ENCODE results near the gene CMIP.

CMIP gene

DNA sequence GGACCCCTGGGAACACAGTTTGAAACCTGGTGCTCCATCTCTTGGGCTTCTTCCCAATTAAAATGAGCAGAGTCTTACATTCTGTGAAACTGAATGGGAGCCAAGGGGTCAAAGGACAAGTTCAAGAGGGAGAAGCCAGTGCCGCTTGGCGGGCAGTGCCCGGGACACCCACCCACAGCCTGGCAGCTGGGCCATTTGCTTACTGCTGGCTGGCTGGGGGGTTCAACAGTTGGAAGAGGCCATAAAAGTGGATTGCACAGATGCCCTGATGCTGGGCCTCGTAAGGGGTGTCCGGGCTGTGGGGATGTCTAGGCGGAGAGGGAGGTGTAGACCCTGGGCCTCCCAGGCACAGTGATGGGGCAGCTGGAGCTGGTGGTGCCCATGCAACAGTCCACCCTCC is 52.1 kb downstream of the CMIP start:
- DNase-seq = no peak

DNA sequence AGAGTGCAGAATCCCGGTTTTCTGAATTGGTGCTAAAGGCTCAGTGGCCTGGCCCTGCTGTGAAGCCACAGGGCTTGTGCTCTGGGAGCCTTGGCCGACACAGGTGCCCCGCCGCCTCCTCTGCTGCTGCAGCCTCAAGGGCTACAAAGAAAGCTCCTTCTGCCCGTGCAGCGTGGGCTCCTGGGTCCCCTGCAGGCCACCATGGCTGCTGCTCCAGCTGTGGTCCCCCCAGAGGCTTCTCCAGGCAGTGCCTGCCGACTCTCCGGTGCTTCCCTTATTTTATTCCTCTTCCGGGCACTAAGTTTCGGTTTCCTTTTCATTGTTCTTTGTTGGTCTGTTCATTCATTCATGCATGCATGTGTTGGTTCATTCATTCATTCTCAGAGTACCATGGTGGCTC is 53.1 kb downstream of the CMIP start:
- no peak for DNase-seq

DNA sequence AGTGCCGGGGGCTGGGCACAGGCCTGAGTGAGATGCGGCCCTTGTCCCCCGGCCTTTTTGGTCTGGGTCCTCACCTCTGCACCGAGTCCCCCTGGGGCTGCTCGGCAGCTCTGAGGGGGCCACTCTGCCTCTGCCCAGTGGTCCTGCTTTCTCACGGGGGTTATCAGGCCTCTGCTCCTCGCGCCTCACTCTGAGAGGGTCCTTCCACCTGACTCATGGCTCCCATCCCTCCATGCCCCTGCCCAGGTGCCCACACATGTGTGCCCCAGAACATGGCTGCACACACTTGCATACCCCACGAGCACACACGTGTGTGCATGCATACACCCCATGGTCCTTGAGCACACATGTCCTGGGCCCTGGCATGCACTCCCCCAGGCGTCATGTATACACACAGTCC is 53.7 kb downstream of the CMIP start:
- DNase-seq = no peak

DNA sequence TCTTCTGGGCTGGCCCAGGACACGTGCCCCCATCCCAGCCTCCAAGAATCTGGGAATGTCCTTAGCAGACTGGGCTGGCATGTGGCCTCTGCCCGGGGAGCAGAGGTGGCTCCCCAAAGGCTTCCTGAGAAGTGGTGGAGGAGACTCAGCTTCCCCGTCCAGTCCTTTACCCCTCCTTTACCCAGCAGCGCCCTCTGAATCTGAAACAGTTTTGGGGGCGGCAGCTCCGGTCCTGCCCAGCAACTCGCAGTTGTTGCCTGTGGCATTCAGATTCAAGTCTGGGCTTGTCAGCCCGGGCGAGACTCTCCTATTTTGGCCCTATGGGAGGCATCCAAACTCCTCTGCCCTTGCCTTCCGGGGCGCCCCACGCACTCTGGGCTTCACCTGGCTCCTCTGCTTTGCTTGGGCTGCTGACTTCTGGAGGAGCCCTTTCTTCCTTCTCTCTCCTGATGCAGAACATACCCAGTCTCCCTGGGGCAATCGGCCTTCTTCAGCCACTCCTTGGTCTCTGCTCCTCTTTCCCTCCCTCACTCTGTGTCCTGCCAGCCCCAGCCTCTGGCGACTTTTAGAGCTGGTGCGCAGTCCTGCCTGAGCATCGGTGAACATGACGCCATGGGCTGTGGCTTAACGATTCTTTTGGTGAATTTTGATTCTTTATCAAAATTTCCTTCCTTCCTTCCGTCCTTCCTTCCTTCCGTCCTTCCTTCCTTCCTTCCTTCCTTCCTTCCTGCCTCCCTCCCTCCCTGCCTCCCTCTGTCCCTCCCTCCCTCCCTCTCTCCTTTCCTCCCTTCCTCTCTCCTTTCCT is 55.2 kb downstream of the CMIP start:
- no peak for DNase-seq

DNA sequence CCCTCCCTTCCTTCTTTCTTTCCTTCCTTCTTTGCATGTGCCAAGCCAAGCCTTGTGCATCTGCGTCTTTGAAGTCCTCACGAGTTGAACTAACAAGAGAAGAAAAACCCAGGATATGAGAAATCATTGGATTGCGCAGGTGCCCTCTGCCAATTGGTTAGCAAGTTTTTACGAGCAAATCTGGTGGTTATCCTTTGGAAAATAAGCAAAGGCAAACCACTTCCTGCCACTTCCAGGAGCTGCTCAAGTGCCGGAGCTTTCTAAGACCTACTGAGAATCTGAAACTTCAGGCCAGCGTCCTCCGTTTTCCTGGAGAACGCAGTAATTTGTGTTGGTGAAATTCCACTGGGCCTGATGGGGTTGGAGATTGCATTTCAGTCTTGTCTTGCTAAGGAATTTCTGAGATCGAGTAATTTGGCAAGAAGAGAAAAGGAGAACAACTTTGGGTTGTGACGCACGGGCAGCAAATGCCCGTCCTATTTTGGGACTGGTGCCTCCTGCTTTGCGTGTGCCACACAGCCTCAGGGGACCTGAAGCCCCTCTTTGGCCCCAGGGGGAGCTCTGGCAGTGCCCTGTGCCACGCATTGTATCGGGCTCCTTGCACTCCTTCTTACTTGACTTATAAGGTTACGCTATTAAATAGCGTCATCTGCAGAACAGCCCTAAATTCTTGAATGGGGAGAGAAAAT is 56.4 kb downstream of the CMIP start:
- no peak for DNase-seq

DNA sequence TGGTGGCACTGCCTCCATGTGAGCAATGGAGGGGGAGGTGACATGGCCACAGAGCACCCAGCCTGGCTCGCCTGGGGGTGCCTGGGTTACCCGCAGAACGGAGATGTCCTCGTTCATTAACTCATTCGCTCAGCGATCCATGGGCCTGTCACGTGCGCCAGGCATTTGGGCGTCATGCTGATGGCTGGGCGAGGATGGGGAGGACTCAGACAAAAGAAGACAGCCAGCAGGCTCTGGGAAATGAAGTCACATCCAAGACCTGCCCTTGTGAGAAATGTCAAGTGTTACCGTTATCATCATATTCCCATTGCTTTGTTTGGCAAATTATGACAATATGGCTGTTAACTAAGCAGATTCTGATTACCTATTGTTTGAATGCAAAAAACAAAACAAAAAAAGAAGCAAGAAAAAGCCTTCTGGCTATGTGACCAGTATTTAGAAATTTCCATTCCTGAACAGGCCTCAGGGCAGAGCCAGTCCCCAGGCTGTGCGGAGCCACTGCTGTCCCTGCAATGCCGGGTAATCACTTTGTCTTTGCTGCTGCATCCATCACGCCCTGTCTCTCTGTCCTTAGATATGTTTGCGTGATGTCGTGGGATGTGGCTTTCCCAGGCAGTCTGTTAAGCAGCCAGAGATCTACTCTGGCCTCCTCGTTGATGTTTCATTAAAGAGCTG is 57.9 kb downstream of the CMIP start:
- no peak for DNase-seq

DNA sequence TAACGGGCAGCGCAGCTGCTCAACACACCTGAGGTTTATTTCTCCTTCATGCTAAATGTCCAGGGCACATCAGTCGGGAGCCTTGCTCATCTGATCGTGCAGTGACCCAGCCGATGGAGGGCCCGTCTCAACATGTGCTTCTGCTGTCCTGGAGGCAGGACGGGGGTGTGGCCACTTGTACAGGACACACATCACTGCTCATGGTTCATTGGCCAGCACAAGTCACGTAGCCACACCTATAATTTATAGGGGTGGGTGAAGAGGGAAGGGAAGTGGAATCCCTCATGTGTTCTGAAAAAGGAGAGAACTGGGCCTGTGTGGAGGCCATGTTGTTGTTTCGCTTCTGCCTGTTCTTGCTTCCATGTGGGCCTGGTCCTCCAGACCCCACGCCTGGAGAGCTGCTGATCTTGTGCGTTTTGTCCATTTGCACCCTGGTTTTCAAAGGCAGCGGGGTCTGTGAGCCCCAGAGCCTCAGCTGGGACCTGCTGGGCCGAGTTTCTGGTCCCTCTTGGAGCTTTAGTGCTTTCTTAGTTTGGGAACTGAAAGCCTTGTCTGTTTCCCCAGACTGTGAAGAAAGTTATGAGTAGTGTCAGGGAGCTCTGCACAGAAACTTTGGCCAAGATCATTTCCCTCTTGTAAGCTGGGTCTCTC is 60.5 kb downstream of the CMIP start:
- no peak for DNase-seq

DNA sequence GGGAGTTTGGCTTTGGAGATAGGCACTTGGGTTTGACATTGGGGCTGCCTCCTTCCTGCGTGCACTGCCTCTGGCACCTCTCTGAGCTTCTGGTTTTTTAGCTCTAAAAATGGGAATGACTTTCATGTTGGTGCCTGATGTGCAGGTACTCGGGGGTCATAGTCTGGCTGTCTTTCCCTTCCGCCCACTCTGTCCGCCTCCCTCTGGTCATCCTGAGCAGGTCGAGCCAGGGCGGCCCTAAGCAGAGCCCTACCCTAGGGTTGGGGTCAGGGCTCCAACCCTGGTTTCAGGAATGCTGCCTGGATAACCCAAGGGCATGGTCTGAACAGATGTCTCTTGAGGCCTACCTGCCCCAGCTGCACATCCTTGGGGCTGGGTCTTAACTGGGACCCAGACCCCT is 64.8 kb downstream of the CMIP start:
- DNase-seq = no peak

DNA sequence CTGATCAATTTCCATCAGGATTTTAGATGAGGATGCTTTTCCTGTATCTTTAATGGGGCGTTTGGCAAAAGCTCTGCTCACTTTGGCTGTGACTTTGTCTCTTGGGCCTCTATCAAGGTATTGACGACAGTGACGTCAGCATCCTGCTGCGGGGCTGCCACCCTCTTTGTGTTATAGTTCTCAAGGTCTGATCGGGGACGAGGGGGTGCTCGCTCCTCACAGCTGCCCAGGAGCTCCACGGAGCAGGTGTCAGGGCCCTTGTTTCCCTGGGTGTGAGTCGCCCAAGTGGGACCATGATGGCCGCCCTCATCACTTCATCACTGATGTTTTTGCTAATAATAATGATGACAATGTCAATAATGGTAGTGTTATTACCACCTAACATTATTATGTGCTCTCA is 65.4 kb downstream of the CMIP start:
- DNase-seq = no peak

DNA sequence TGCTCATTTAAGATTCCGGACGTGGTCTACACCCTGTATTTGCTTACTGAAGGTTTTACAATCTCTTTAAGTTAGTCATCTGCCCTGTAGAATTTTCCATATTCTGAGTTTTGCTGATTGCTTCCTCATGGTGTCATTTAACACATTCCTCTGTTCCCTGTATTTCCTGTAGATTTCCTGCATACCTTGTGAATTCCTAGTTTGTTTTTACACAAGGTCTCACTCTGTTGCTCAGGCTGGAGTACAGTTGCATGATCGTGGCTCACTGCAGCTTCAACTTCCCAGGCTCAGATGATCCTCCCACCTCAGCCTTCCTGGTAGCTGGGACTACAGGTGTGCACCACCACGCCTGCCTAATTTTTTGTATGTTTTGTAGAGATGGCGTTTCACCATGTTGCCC is 66.8 kb downstream of the CMIP start:
- no peak for DNase-seq

DNA sequence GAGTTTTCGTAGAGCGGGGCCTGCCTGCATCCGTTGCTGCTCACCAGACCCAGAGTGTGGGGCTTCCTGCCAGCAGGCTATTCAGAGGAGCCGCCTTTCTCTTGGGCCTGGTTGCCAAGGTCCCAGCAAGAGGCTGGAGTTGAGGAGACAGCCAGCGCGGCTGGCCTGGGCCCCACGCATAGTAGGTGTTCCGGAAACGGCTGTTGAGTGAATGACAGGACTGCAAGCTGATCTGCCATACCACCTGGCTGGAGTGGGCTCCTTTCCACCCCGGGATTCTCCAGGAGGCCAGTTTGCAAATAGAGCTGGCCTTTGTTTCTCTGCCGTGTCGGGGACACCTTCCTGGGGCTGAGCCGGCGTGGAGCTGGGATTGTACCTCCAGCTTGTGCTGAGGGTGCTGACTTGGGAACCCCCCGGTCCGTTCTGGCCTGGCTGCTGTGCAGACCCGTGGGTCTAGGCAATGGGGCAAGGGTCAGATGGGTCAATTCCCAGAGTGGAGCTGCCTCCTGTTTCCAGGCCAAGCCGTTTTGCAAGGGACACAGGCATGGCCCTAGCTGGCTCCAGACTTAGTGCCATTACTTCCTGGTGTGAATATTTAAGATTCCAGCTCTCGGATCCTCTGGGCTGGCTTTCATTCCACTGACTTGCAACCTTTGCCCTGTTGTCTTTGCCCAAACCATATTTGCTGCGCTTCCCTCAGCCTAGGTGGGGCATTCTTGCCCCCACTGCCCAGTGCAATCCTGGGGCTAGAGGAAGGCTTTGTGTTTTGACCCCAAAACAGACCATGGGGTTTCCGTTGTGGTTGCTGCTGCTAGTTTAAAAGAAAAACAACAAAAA is 68.8 kb downstream of the CMIP start:
- no peak for DNase-seq

DNA sequence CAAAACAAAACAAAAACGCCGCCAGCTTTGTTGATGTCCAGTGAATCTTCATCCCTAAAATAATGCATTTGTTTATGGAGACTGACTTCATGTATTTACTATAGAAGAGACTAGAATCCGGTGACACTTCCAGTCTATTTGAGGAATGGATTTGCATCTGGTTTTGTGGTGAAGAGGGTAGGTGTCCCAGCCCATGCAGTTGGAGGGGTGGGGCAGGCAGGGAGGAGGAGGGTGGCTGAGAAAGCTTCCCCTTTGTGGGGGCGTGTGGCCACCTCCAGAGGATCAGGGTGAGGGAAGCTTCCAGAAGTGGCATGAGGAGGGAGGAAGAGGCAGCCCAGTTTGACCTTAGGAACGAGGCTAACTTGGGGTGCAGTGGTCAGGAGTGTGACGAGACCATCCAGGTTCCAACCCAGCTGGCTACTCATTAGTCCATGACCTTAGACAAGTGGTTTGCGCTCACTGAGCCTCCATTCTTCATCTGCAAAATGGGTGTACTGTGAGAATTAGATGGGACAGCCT is 69.5 kb downstream of the CMIP start:
- no peak for DNase-seq

DNA sequence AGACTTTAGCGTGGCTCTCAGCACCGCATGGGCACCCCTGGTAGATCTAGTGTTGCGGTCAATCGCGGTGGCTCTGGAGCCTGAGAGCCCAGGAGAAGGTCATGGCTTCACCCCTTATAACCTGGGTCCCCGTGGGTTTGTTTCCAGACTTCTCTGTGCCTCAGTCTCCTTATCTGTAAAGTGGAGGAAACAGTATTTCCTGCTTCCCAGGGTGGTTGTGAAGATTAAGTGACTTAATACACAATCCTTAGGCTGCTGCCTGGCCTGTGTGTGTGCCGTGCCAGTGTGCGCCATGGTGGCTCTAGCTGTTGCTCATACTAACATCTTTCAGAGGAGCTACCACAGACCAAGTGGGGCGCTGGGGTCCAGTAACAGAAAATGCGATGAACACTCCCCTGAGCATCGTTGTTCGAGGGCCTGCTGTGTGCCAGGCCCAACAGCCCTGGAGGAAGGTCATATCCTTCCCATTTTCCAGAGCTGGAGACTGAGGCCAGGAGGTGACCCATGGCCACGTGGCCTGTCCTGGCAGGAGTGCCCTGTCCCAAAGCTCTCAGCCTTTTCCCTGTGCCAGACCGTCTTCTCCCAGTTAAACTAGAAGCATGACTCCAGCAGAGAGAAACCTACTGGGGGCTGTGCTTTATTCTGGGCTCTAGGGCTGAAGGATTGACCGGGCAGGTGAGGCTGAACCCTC is 70.1 kb downstream of the CMIP start:
- DNase-seq = no peak

DNA sequence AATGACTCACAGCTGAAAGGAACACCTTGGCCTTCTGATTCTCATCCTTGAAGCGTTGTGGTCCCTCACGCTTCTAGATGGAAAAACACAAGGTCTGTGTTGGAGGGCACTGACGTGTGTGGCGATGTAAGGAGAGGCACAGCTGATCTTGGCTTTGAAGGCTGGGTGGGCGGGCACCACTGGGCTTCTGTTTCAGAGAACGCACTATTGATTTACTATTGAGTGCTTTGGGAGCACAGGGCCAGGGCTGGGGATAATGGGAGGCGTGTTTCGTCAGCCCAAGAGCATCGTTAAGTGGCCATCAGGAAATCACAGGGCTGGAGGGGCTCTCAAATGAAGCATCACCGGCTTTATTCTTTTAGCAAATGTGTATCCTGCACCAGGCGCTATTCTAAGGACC is 70.7 kb downstream of the CMIP start:
- DNase-seq = peak; percentile 58

DNA sequence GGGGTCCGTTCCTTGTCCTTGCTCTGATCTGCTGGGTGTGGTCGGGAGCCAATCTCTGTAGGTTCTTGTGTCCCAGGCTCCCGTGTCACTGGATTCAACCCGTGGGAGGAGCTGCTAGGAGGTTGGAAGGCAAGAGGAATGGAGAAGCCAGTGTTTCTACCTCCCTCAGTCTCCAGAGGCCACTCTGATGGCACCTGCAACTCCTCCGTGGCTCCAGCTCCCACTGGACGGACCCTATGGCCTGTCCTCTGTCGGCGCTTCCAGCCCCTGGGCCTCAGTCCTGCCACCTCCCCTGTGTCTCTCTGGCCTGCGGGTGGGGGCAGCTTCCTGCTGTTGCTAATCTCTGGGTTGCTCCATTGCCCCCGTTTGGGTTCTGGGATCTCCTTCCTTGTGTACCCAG is 71.1 kb downstream of the CMIP start:
- DNase-seq = no peak

DNA sequence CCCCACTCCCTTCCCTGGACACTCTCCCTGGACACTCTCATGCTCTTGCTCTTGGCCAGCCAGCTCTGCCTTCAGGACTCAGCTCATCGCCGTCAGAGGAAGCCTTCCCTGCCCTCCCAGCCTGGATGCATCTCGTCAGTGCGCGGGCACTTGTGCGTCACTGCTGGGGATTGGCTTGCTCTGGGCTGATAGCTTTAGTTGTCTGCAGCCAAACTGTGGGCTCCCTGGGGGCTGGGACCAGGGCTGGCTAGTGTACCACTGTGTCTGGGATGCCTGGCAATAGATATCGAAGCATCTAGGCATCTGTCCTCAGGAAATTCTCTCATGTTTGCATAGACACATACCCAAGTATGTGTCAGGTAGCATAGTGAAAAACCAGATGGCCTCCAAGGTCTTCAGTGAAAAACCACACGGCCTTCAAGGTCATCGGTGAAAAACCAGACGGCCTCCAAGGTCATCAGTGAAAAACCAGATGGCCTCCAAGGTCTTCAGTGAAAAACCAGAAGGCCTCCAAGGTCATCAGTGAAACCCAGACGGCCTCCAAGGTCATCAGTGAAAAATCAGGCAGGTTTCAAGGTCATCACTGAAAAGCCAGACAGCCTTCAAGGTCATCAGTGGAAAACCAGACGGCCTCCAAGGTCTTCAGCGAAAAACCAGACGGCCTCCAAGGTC is 72.0 kb downstream of the CMIP start:
- DNase-seq = no peak

DNA sequence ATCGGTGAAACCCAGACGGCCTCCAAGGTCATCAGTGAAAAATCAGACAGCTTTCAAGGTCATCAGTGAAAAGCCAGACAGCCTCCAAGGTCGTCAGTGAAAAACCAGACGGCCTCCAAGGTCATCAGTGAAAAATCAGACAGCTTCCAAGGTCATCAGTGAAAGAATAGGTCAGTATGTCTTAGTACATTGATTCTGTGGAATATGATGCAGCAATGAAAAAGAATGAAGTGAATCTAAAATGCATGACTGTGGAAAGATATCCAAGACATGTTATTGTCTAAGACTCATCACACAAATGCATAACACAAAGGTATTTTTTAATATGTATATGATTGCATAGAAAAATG is 72.5 kb downstream of the CMIP start:
- no peak for DNase-seq

DNA sequence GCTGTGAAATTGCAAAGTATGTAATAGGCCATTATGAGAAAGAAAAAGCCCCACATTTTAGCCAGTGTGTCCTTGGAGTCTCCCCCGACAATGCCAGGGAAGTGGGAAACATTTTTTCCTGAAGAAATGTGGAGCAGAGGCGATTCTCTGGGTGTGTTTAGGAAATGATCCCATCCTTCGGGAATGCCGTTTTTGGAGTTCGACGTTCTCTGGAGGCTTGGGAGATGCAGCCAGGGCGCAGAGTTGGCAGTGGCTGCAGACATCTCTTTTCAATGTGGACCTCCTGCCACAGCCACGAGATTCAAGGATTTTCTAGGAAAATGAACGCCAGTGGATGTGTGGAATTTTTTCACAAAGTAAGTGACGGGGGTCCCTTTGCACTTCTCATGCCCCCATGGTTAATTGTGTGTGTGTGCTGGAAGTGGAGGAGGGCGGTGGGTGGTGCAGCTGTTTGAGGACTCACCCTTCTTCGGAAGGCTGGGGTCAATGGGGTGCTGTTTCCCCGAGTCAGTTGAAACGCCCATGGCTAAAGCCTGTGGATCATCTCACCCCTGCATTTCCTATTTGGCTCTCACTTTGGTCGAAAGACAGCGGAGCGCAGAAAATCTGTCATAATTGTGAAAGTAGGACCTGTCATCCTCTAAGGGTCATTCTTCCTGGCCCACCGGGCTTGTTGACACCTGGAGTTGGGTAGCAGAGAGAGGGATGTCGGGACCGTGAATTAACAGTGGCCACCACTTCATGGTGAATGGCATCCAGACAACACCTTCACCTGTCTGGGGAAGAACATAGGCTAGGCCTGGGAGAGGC is 73.2 kb downstream of the CMIP start:
- no peak for DNase-seq

DNA sequence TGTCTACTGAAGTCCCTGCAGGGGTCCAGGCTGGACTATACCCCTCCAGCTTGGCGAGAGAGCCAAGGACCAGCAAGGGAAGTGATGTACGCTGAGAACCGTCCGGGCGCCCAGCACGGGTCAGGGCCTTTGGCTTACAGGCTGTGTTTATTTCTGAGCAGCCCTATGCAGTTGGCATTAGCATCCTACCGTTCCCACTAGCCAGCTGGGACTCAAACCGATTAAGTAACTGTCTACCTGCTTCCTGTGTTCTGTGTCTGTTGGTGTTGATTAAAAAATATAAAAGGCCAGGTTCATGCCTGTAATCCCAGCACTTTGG is 73.8 kb downstream of the CMIP start:
- DNase-seq = no peak

DNA sequence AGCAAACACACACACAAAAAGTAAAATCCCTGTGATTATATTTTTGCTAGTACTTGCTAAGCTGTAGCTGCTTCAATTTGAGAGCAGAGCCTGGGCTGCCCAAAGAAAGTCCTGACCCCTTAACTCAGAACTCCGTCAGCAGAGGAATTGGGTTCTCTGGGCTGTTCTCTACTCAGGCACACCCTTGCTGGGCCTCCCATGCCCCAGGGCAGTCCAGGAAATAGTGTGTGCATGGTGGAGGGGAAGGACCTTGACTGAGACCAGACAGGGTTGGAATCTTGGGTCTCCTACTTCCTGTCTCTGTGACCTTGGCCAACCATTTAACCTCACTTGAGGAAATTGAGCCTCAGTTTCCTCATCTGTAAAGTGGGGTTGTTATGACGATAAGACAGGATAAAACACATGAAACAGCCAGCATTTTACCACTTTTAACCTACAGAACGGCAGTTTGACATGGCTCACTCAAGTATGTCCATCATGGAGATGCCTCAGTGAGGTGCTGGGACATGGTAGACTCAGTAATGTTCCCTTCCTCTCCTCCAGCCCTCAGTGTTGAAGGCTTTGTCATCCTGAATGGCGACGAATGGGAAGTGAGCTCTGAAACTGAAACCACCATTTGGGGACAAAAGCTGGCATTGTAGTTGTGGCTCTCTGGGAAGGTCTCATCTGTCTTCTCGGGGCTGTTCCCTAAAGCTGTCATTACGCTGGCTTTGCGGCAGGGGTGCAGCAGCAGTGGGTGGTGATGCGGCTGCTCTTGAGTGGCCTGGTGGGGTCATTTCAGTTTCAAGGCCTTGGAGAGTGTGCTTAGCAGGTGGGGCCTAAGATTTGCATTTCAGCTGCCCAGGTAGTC is 74.9 kb downstream of the CMIP start:
- DNase-seq = no peak
